Activated naive CD4-positive, alpha-beta T cell treated with anti-CD3 and anti-CD28 coated beads, Interleukin-2, amount 50 U/mL, for 16 hours (primary cell): ENCODE measurements around the gene H6PD.
A peak's percentile ranks its signal among the peaks of the same experiment; 100 is the strongest.
"Not testable (repeated sequence)": the region's sequence is repeated elsewhere in the genome, so short reads cannot be mapped to it uniquely, and the experiment has no call there.

Experiments used
- DNase-seq: peaks from one replicate; pipeline ENCODE4 v3.0.0-alpha.2; 2020

H6PD gene

GRCh38 chr1:9280015-9280860 is 45.7 kb downstream of the H6PD start:
- peak; percentile 64 for DNase-seq

GRCh38 chr1:9281071-9281827 is 46.7 kb downstream of the H6PD start:
- DNase-seq: no peak

GRCh38 chr1:9281908-9282695 is 47.5 kb downstream of the H6PD start:
- DNase-seq: no peak

- DNase-seq: no peak
These were observed 48.1 kb downstream of the H6PD start for GRCh38 chr1:9282696-9282955.

GRCh38 chr1:9284061-9284460 is 49.5 kb downstream of the H6PD start:
- DNase-seq: no peak

GRCh38 chr1:9286556-9286955 is 52.0 kb downstream of the H6PD start:
- no peak for DNase-seq

DNA sequence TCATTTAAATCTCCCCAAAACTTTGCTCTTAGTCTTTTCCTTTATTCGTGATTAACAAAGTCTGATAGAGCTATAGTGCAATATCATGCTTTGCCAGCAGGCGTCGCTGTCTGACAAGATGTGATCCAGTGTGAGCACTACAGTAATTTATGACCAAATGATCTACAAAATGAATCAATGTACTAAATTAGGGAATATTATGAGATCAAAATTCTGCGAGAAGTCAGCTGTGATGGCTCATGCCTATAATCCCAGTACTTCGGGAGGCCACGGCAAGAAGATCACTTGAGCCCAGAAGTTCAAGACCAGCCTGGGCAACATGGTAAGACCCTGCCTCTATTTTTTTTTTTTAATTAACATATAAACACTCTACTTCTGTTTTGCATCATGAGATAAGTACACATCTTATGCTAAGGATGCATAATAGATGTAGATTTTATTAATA is 54.5 kb downstream of the H6PD start:
- peak; percentile 85 for DNase-seq

GRCh38 chr1:9289711-9290485 is 55.3 kb downstream of the H6PD start:
- peak; percentile 54 for DNase-seq

GRCh38 chr1:9291914-9292360 is 57.4 kb downstream of the H6PD start:
- no peak for DNase-seq

GRCh38 chr1:9292361-9293240 is 58.0 kb downstream of the H6PD start, which contains the start of gene SPSB1:
TSS of gene SPSB1 (plus strand) at chr1:9292894. CDS start at chr1:9355892, 62,998 bp downstream.
- peak; percentile 62 for DNase-seq

- DNase-seq: no peak
These were observed 58.6 kb downstream of the H6PD start for GRCh38 chr1:9293241-9293532.

GRCh38 chr1:9293533-9294404 is 59.2 kb downstream of the H6PD start:
- peak; percentile 39 for DNase-seq

DNA sequence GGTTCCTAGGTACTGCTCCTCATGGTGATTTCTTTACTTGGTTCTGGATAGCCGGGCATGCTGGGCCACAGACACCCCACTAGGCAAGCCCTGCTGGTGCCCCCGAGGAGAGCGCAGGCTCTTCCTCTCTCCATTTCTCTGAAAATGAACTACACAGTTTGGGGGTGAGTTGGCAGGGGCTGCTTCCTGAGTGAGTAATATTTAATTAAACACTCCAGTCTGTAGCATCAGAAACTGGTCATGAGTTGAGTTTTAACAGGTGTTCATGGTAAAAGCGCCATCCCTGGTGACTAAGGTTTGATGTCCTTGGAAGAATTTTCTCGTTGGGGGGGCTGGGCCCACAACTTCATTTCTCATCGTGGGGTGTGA is 59.8 kb downstream of the H6PD start:
- peak; percentile 32 for DNase-seq

- no peak for DNase-seq
These were observed 60.5 kb downstream of the H6PD start for GRCh38 chr1:9294910-9295636.

DNA sequence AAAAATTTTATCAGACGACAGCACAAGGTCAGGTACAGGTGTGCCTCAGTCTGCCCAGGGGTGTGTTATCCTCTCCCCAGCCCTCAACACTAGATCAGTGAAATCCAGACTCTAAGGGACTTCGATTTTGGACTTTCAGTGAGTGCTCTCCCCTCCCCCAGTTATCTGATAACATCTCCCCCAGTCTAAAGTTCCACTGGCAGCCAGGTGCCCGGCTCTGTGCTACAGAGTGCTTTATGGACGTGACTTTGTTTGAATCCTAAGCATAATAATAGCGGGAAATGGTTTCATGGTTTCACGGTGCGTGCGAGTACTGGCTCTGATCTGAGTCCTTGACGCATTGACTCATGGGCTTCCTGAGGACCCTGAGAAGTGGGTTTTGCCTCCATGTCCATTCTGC is 61.3 kb downstream of the H6PD start:
- no peak for DNase-seq

DNA sequence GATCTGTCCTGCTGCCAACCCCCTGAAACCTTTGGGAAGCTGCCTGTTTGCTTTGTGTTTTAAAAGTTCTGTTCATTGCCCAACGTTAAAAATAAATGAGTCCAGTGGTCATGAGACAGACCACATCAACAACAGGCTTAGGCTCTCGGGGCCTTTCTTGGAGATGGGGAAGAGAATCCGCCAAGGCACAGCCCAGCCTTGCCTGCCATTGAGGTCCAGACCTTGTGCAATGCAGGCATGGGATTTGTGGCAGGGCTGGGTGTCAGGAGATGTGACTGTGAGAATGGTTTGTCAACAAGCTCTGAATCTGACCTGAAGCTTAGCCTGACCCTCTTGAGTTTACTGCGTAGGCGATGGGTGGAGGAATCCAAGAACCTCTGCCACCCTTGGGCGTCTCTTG is 62.3 kb downstream of the H6PD start:
- DNase-seq: no peak

DNA sequence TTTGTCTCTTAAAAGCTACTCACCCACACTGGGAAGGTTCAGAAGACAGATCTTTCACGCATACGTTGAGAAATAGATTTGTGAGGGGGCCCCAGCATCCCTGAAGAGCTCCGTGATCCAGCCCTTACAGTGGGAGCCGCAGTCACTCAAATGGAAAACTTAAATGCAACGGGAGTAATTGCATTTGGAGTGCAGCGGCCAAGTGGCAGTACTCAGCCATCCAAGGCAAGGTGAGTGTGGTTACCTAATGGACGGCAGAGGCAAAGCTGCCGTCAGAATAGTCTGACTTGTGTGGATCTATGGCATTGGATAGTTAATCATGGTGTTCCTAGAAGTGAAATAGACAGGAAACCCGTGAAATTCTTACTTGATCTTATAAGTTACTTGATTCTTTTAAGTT is 63.3 kb downstream of the H6PD start:
- DNase-seq: no peak

DNA sequence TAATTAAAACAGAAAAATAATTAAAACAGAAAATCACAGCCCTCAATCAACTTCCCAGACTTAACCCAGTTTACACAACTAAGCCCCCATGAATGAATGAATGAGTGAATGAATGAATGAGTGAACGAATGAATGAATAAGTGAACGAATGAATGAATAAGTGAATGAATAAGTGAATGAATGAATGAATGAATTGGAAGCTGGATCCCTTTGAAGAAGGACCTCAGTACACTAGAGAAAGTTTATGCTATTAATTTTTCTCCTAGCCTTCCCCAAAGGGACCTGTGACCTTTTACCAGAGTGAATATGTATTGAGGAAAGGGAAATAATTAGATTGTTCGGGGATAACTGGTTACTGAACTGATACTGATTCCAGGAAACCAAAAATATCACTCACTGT is 63.7 kb downstream of the H6PD start:
- DNase-seq: no peak

DNA sequence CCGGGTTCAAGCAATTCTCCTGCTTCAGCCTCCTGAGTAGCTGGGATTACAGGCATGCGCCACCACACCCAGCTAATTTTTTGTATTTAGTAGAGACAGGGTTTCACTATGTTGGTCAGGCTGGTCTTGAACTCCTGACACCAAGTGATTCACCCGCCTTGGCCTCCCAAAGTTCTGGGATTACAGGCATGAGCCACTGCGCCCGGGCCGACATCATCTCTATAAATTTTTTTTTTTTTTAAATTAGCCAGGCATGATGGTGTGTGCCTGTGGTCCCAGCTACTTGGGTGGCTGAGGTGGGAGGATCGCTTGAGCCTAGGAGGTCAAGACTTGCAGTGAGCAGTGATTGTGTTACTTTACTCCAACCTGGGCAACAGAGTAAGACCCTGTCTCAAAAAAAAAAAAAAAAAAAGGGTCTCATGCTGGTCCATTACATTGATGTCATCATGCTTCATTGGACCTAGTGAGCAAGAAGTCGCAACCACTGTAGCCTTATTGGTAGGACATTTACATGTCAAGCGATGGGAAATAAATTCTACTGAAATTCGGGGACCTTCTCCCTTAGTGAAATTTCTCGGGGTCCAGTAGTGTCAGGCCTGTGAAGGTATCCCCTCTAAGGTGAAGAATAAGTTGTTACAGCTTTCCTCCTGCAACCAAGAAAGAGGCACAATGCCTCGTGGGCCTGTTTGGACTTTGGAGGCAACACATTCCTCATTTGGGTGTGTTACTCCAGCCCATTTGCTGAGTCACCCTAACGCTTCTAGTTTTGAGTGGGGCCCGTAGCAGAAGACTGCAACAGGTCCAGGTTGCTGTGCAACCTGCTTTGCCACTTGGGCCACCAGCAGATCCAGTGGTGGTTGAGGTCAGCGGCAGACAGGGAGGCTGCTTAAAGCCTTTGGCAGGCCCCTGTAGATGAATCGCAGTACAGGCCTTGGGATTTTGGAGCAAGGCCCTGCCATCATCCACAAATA is 65.3 kb downstream of the H6PD start:
- DNase-seq: not testable (repeated sequence)
